SKM-1 treated with dmso at 0.1 percent for 144 hours (cell line): Measurements from ENCODE around the gene FLVCR2.
"Not testable (repeated sequence)": the region's sequence is repeated elsewhere in the genome, so short reads cannot be mapped to it uniquely, and the experiment has no call there.

Source experiments
- DNase-seq: peaks from one replicate; lab custom pipeline; 2025; ENCODE audit not compliant: unreplicated experiment; lab: John Stamatoyannopoulos, UW

FLVCR2 gene

DNA sequence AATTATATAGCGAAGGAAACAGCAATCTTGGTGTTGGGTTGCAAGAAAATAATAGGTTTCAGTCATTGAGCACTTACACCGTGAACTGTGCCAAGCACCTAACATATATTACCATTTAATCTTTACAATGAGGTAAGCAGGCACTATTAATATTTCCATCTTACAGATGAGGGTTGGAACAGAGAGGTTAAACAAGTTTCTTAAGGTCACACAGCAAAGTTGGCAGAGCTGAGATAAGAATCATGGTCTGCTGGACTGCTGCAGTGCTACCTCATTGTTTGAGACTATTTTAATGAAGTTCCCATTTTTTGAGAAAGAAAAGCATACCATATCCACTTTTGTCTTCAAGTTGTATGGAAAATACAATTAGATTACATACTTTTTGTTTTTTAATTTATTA is 80.5 kb downstream of the FLVCR2 start:
- DNase-seq = no peak

DNA sequence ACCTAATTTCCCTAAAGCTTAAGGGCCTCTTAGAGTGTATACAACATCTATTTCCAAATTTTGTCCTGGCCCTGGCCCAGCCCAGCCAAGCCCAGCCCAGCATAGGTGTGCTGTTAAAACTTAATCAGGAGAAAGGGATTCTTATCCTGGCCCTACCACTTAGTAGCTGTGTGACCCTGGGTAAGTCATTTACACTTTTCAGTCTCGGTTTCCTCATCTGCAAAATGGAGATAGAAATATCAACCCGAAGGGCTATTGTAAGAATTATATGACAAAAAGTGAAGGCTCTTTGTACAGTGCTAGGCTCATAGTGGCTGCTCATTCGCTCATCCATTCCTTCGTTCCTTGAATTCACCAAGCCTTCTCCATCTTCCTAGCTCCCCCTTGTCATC is 81.8 kb downstream of the FLVCR2 start:
- DNase-seq = no peak

- DNase-seq = peak; percentile 87
Measured at GRCh38 chr14:75660630-75661498, 82.4 kb downstream of the FLVCR2 start, which contains the start of the genes ERG28 and TTLL5. Gene ERG28 (minus strand): TSS chr14:75660876. CDS start chr14:75657502, 3,374 bp downstream. Gene TTLL5 (plus strand): TSS chr14:75661246. CDS start chr14:75663150, 1,904 bp downstream.

DNA sequence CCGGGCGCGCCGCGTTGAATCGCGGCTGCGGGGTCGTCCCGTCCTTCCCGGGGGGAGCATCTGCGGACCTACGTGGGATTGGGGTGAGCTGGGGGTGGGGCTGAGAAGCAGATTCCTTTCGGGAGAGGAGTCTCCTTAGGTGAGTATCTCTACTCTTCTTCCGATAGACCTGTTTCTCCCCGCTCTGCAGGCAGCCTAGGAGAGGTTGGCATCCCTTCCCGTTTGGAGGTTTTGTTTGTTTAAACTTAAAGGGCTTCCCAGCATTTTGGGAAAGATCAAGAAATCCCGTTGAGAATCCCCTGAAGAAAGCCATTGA is 83.0 kb downstream of the FLVCR2 start:
- no peak for DNase-seq

GRCh38 chr14:75662966-75663365 is 84.5 kb downstream of the FLVCR2 start:
- DNase-seq = no peak

DNA sequence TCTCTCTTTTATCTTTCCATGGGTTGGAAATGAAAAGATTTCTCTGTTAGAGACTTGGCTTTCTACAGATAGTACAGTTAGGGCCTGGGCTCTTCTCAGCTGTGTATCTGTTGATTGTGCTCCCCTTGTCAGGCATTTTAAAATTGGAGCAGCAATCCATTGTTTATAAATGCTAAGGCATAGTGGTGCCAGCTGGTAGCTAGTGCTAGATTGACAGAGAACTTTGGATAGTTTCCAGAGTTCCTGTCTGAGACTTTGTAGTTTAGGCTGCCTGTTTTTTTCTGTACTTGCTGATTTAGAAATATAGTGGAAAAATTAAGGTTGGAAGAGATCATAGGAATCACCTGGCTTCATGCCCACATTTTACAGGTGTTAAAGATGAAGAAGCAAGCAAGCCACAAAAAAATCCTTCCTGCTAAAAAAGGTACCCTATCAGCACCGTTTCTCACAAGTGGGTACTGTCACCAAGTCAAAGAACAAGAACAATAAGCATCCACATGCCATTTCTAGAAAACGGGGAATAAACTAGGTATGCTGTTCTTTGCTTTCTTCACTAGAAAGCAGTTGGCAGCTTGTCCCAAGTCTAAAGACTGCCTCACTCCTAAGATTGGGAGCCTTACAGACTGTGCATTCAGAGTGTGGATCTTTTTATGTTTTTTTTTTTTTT is 88.8 kb downstream of the FLVCR2 start:
- no peak for DNase-seq

- DNase-seq = no peak
Measured at GRCh38 chr14:75672605-75673192, 94.3 kb downstream of the FLVCR2 start.

- no peak for DNase-seq
Measured at GRCh38 chr14:75673345-75674035, 95.1 kb downstream of the FLVCR2 start.

DNA sequence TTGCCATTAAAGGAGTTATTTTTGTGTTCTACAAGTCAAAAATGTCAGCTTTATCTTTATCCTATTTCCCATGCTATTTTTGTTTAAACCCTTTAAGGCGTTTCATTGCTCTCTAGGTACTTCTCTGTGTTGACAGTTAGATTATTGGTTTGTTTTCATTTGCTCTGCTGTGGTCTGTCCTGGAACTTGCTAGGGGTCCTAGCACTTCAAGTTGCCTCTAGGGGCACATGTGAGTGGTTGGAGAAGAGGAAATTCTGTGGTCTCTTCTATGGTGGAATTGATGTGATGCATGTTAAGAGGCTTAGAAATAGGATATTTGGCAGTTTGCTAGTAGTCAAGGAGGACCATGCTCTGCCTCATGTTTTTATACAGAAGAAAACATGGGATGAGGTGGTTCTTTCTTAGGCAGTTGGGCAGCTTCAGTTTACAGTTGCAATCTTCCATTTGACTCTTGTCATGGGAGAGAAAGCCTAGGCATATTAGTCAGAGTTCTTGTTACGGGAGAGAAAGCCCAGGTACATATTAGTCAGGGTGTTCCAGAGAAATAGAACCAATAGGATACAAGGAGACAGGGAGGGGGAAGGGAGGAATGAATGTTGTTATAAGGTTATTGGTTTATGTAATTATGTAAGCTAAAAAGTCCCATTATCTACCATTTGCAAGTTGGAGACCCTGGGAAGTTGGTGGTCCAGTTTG is 97.0 kb downstream of the FLVCR2 start:
- no peak for DNase-seq

DNA sequence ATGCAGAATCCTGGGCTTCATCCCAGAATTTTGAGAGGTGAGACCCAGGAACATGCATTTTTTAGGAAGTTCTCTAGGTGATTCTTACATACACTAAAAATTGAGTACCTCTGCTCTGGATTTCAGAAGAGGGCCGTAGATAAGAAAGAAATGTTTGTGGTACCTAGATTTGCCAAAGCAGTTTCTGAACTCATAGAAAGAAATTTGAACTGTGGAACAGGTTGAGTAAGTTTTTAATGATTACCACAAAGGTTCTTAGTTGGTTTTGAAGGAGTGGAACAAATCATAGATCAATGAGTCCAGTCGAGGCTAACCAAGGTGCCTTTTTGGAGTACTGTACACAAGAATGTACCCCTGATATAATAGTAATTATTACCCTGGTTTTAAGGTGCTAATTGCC is 107.5 kb downstream of the FLVCR2 start:
- no peak for DNase-seq

DNA sequence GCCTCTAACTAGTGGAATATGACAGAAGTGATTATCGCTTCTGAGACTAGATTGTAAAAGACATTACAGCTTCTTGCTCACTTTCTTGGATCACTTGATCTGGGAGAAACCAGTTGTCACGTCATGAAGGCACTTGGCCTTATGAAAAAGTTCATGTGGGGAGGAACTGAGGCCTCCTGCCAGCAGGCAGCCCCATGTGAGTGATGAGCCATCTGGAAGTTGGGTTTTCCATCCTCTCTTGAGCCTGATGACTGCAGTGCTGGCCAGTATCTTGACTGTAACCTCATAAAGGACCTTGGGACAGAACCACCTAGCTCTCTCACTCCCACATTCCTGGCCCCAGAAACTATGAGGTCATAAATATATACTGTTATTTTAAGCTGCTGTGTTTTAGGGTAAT is 110.6 kb downstream of the FLVCR2 start:
- DNase-seq = no peak

- no peak for DNase-seq
Measured at GRCh38 chr14:75690010-75690409, 111.6 kb downstream of the FLVCR2 start.

DNA sequence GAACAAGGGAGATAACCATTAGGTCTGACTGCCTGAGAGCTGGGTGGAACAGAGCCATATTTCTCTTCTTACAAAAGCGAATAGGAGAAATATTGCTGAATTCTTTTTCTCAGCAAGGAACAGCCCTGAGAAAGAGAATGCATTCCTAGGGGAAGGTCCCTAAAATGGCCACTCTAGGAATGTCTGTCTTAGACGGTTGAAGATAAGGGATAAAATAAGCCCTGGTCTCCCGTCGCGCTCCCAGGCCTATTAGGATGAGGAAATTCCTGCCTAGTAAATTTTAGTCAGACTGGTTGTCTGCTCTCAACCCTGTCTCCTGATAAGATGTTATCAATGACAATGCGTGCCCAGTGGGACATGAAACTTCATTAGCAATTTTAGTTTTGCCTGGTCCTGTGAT is 116.6 kb downstream of the FLVCR2 start:
- DNase-seq = not testable (repeated sequence)

DNA sequence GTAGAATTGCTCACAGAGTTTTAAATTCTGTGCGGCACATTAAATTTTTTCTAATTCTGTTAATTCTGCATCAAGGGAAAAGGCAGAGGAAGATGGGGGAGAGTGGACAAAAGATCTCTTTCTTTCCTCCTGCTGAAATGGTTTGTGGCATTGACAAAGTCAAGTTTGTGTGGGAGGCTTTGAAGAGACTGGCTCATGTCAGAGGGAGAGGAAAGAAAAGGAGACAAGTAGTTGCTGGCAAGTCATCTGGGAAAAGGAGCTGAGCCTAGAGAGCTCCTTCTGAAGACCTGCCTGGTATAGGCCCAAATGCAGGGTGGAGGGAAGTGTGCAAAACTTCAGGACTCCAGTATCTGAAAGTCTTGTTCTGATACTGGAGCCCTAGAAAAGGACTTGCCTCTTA is 119.0 kb downstream of the FLVCR2 start:
- no peak for DNase-seq
